Measurements from ENCODE around the gene TCERG1L.

TCERG1L gene

GRCh38 chr10:131131726-131132591 lies 179.6 kb downstream of the TCERG1L start:
- no peaks in the 10 kb centered on the region for H3K9me2 ChIP-seq (replicated peaks; ENCODE audit: low read depth, low read length)
- H2AFZ ChIP-seq (ENCODE audit: low read length), result no peak overlapping the region
- H3K79me2 ChIP-seq (ENCODE audit: insufficient read depth, low read length), result no peaks in the 10 kb centered on the region
- H3F3A ChIP-seq (ENCODE audit: low read depth), result no peaks in the 10 kb centered on the region
- no peaks in the 10 kb centered on the region for H3K4me1 ChIP-seq (ENCODE audit: insufficient read depth, low read length, poor library complexity, severe bottlenecking)
- no peak overlapping the region for H3K4me3 ChIP-seq (ENCODE audit: low read length, poor library complexity, severe bottlenecking)
- no peak overlapping the region for H3K4me2 ChIP-seq (ENCODE audit: low read depth, low read length, poor library complexity, severe bottlenecking)
- TF ChIP-seq EZH2phosphoT487 (IDR thresholded peaks at IDR 0.05; ENCODE audit: borderline replicate concordance) (no peak), CTCF (conservative IDR thresholded peaks at IDR 0.05; ENCODE audit: low read length) (no peak)
- H3K9ac ChIP-seq (ENCODE audit: low read depth, low read length, poor library complexity, severe bottlenecking), result no peak overlapping the region
- no peaks in the 10 kb centered on the region for H3K27me3 ChIP-seq (ENCODE audit: insufficient read depth, low read length, poor library complexity, severe bottlenecking)
- H3K9me3 ChIP-seq (ENCODE audit: insufficient read depth, low read depth, low read length), result peaks cover 8% of the 10 kb centered on the region; the same call in 1 of the 2 replicates
- no peaks in the 10 kb centered on the region for H4K20me1 ChIP-seq (ENCODE audit: insufficient read depth, low read length, poor library complexity, severe bottlenecking)
- no peaks in the 10 kb centered on the region for H3K36me3 ChIP-seq (ENCODE audit: insufficient read depth, low read length)

GRCh38 chr10:131130025-131130424 lies 181.5 kb downstream of the TCERG1L start:
- Histone ChIP-seq H3K79me2 (ENCODE audit: insufficient read depth, low read length) (no peaks in the 10 kb centered on the region), H3F3A (ENCODE audit: low read depth) (no peaks in the 10 kb centered on the region), H2AFZ (ENCODE audit: low read length) (no peak overlapping the region), H3K9me2 (replicated peaks; ENCODE audit: low read depth, low read length) (no peaks in the 10 kb centered on the region), H3K4me2 (ENCODE audit: low read depth, low read length, poor library complexity, severe bottlenecking) (no peak overlapping the region), H3K36me3 (ENCODE audit: insufficient read depth, low read length) (no peaks in the 10 kb centered on the region), H3K27me3 (ENCODE audit: insufficient read depth, low read length, poor library complexity, severe bottlenecking) (no peaks in the 10 kb centered on the region), H3K9ac (ENCODE audit: low read depth, low read length, poor library complexity, severe bottlenecking) (no peak overlapping the region), H3K4me1 (ENCODE audit: insufficient read depth, low read length, poor library complexity, severe bottlenecking) (no peaks in the 10 kb centered on the region), H3K4me3 (ENCODE audit: low read length, poor library complexity, severe bottlenecking) (no peak overlapping the region), H4K20me1 (ENCODE audit: insufficient read depth, low read length, poor library complexity, severe bottlenecking) (no peaks in the 10 kb centered on the region), H3K9me3 (ENCODE audit: insufficient read depth, low read depth, low read length) (peaks cover 7% of the 10 kb centered on the region; the same call in 1 of the 2 replicates)
- TF ChIP-seq EZH2phosphoT487 (IDR thresholded peaks at IDR 0.05; ENCODE audit: borderline replicate concordance) (no peak), CTCF (conservative IDR thresholded peaks at IDR 0.05; ENCODE audit: low read length) (no peak)

GRCh38 chr10:131129544-131129943 lies 182.0 kb downstream of the TCERG1L start:
- H3K9ac ChIP-seq (ENCODE audit: low read depth, low read length, poor library complexity, severe bottlenecking), result no peak overlapping the region
- TF ChIP-seq CTCF (conservative IDR thresholded peaks at IDR 0.05; ENCODE audit: low read length) (no peak), EZH2phosphoT487 (IDR thresholded peaks at IDR 0.05; ENCODE audit: borderline replicate concordance) (no peak)
- H3K4me1 ChIP-seq (ENCODE audit: insufficient read depth, low read length, poor library complexity, severe bottlenecking), result no peaks in the 10 kb centered on the region
- H4K20me1 ChIP-seq (ENCODE audit: insufficient read depth, low read length, poor library complexity, severe bottlenecking), result no peaks in the 10 kb centered on the region
- peaks cover 9% of the 10 kb centered on the region; the same call in 1 of the 2 replicates for H3K9me3 ChIP-seq (ENCODE audit: insufficient read depth, low read depth, low read length)
- H3K4me2 ChIP-seq (ENCODE audit: low read depth, low read length, poor library complexity, severe bottlenecking), result no peak overlapping the region
- no peaks in the 10 kb centered on the region for H3K9me2 ChIP-seq (replicated peaks; ENCODE audit: low read depth, low read length)
- no peak overlapping the region for H3K4me3 ChIP-seq (ENCODE audit: low read length, poor library complexity, severe bottlenecking)
- no peaks in the 10 kb centered on the region for H3K79me2 ChIP-seq (ENCODE audit: insufficient read depth, low read length)
- H3F3A ChIP-seq (ENCODE audit: low read depth), result no peaks in the 10 kb centered on the region
- H3K36me3 ChIP-seq (ENCODE audit: insufficient read depth, low read length), result no peaks in the 10 kb centered on the region
- H3K27me3 ChIP-seq (ENCODE audit: insufficient read depth, low read length, poor library complexity, severe bottlenecking), result no peaks in the 10 kb centered on the region
- no peak overlapping the region for H2AFZ ChIP-seq (ENCODE audit: low read length)
